HCT116 (cell line): ENCODE results near the gene HNRNPAB. TPM values are rescaled to one million over a fixed set of nuclear protein-coding genes. Genes with fewer than 3 reads are reported as not detected.

Experiments
- ATAC-seq: fragments of 200-7000 bp; cut with Tn5 transposase; 2 replicates; pipeline ENCODE4 v1.9.1; 2020; ENCODE audit warnings: mild to moderate bottlenecking, moderate library complexity
- BruUV-seq: library from RNA; stranded (reverse); fragments of 400-500 nt; replicated peaks from 2 replicates; lab custom pipeline; 2021; lab: Mats Ljungman, UMichigan
- CTCF ChIA-PET: fragments of 300-600 bp; sonication (Branson Sonifier 250); formaldehyde crosslinking; loops from one replicate; lab custom pipeline; 2021; ENCODE audit warnings: antibody characterized with exemption; lab: Charles Lee
- POLR2A ChIA-PET: fragments of 300-600, 350-600 bp; sonication (Branson Sonifier 250); formaldehyde crosslinking; loops from one replicate; lab custom pipeline; 2021; ENCODE audit warnings: antibody characterized with exemption; lab: Charles Lee
- RAD21 ChIA-PET, 2 experiments: fragments of 300-600 bp; sonication (Branson Sonifier 250); formaldehyde crosslinking; loops; one replicate each; lab custom pipeline; 2023; ENCODE audit warnings: low total read pairs in 2 of 2; ENCODE audit not compliant: uncharacterized antibody in 2 of 2, unreplicated experiment in 2 of 2, low non-redundant PET in 1 of 2; lab: Charles Lee
- DNase-seq: peaks from one replicate; pipeline ENCODE4 v3.0.0-alpha.2; 2010; ENCODE audit warnings: low read depth, low spot score
- H2AFZ ChIP-seq: fragments of 200-600 bp; shearing (Covaris generic), sonication (generic); 2 replicates; pipeline ENCODE4 v1.6.1; 2017; ENCODE audit warnings: low read depth, mixed run types, mixed read lengths, antibody characterized with exemption, low read length; ENCODE audit not compliant: poor library complexity, severe bottlenecking
- H3K27ac ChIP-seq: 2 replicates; pipeline ENCODE4 v1.5.1; 2012; ENCODE audit warnings: low read depth, low read length
- H3K27me3 ChIP-seq: fragments of 200-600 bp; sonication (generic); 2 replicates; pipeline ENCODE4 v1.6.1; 2016; ENCODE audit warnings: mixed run types, low read length, mixed read lengths; ENCODE audit not compliant: insufficient read depth
- H3K36me3 ChIP-seq, 2 experiments: fragments of 200-500 bp in 1 of 2; fragments of 200-600 bp in 1 of 2; sonication (Bioruptor generic) in 1 of 2; sonication (generic) in 1 of 2; 2 replicates each; pipeline versions ENCODE4 v1.5.1 to v1.6.1; 2014 to 2016; ENCODE audit warnings: low read length in 2 of 2, inconsistent platforms in 1 of 2, mixed read lengths in 1 of 2, mixed run types in 1 of 2; ENCODE audit not compliant: insufficient read depth in 2 of 2, control insufficient read depth in 1 of 2
- H3K4me1 ChIP-seq, 2 experiments: fragments of 200-600 bp in 1 of 2; sonication (generic) in 1 of 2; 2 replicates each; pipeline versions ENCODE4 v1.5.1 to v1.6.1; 2012 to 2017; ENCODE audit warnings: low read length in 2 of 2, inconsistent platforms in 1 of 2, mild to moderate bottlenecking in 1 of 2, mixed read lengths in 1 of 2, mixed run types in 1 of 2, moderate library complexity in 1 of 2; ENCODE audit not compliant: insufficient read depth in 2 of 2, control insufficient read depth in 1 of 2
- H3K4me2 ChIP-seq: fragments of 200-600 bp; sonication (generic); 2 replicates; pipeline ENCODE4 v1.6.1; 2017; ENCODE audit warnings: mixed run types, low read length, mixed read lengths
- H3K4me3 ChIP-seq, 2 experiments: fragments of 200-600 bp in 1 of 2; sonication (generic) in 1 of 2; replicated peaks in 1 of 2; 2 replicates each; pipeline ENCODE4 v1.5.1; 2011 to 2016; ENCODE audit warnings: low read length in 2 of 2, control low read depth in 1 of 2, low read depth in 1 of 2, mild to moderate bottlenecking in 1 of 2, mixed read lengths in 1 of 2, mixed run types in 1 of 2
- H3K79me2 ChIP-seq: fragments of 200-600 bp; sonication (generic); 2 replicates; pipeline ENCODE4 v1.6.1; 2017; ENCODE audit warnings: mild to moderate bottlenecking, mixed run types, low read length, moderate library complexity, mixed read lengths; ENCODE audit not compliant: insufficient read depth
- H3K9ac ChIP-seq: fragments of 200-600 bp; sonication (generic); 2 replicates; pipeline ENCODE4 v1.6.1; 2016; ENCODE audit warnings: low read length, mixed read lengths
- H3K9me2 ChIP-seq: fragments of 200-600 bp; sonication (generic), shearing (Covaris generic); 2 replicates; pipeline ENCODE4 v1.6.1; 2017; ENCODE audit warnings: mixed run types, mild to moderate bottlenecking, moderate library complexity; ENCODE audit not compliant: insufficient read depth
- H3K9me3 ChIP-seq, 2 experiments: fragments of 200-500 bp in 1 of 2; fragments of 200-600 bp in 1 of 2; sonication (Bioruptor generic) in 1 of 2; sonication (generic) in 1 of 2; 2 replicates each; pipeline ENCODE4 v1.6.1; 2014 to 2017; ENCODE audit warnings: low read length in 2 of 2, mixed read lengths in 2 of 2, inconsistent platforms in 1 of 2, low read depth in 1 of 2, mild to moderate bottlenecking in 1 of 2, mixed run types in 1 of 2, moderate library complexity in 1 of 2; ENCODE audit not compliant: control insufficient read depth in 1 of 2, insufficient read depth in 1 of 2
- H4K20me1 ChIP-seq: fragments of 200-600 bp; sonication (generic), shearing (Covaris generic); 2 replicates; pipeline ENCODE4 v1.6.1; 2017; ENCODE audit warnings: mixed run types, mild to moderate bottlenecking, moderate library complexity; ENCODE audit not compliant: insufficient read depth
- CBX3 ChIP-seq: IDR thresholded peaks from 2 replicates; pipeline ENCODE4 v1.6.1; 2012; ENCODE audit warnings: low read depth
- EGR1 ChIP-seq: IDR thresholded peaks from 2 replicates; pipeline ENCODE4 v1.6.1; 2012; ENCODE audit warnings: low read depth
- ELF1 ChIP-seq: IDR thresholded peaks from 2 replicates; pipeline ENCODE4 v1.6.1; 2012; ENCODE audit warnings: low read depth, borderline replicate concordance
- EZH2 ChIP-seq: fragments of 200-600 bp; sonication (generic); IDR thresholded peaks from 2 replicates; pipeline ENCODE4 v1.6.1; 2017; ENCODE audit warnings: antibody characterized with exemption, mixed run types
- EZH2phosphoT487 ChIP-seq: fragments of 200-600 bp; IDR thresholded peaks from 2 replicates; pipeline ENCODE4 v1.6.1; 2018; ENCODE audit warnings: antibody characterized with exemption, borderline replicate concordance
- POLR2A ChIP-seq: IDR thresholded peaks from 2 replicates; pipeline ENCODE4 v1.7.0; 2011; ENCODE audit warnings: borderline replicate concordance; ENCODE audit not compliant: insufficient read depth, insufficient read length; ENCODE audit errors: extremely low read depth
- RAD21 ChIP-seq: IDR thresholded peaks from 2 replicates; pipeline ENCODE4 v1.6.1; 2012; ENCODE audit warnings: low read depth, mild to moderate bottlenecking
- SIN3A ChIP-seq: IDR thresholded peaks from 2 replicates; pipeline ENCODE4 v1.6.1; 2012; ENCODE audit warnings: low read depth
- SP1 ChIP-seq: IDR thresholded peaks from 2 replicates; pipeline ENCODE4 v1.6.1; 2012; ENCODE audit warnings: low read depth
- YY1 ChIP-seq: IDR thresholded peaks from 2 replicates; pipeline ENCODE4 v1.6.1; 2011; ENCODE audit warnings: low read length, low read depth, moderate library complexity, mild to moderate bottlenecking; ENCODE audit not compliant: insufficient replicate concordance; ENCODE audit errors: extremely low read depth
- ZFX ChIP-seq: fragments of 450-650 bp; IDR thresholded peaks from 2 replicates; pipeline ENCODE4 v1.6.1; 2017
- intact Hi-C: fragments of 100-400 bp; cut with micrococcal nuclease; formaldehyde crosslinking; loops from 2 replicates; pipeline ENCODE4 v1.10.0; 2022
- total RNA-seq: library from RNA; stranded (reverse); gene quantifications from one replicate; pipeline ENCODE4 v1.2.1, GENCODE V29; 2021; ENCODE audit not compliant: unreplicated experiment
- TF ChIP-seq, protein P1 (sequence below), 3 experiments: fragments of 200-600 bp in 1 of 3; sonication (generic) in 1 of 3; IDR thresholded peaks in 2 of 3; conservative IDR thresholded peaks in 1 of 3; 2 replicates each; pipeline ENCODE4 v1.5.1; 2012 to 2017; ENCODE audit warnings: low read depth in 2 of 3, low read length in 2 of 3, antibody characterized with exemption in 1 of 3, borderline replicate concordance in 1 of 3, control low read depth in 1 of 3, mild to moderate bottlenecking in 1 of 3, mixed read lengths in 1 of 3, mixed run types in 1 of 3, moderate library complexity in 1 of 3; ENCODE audit not compliant: insufficient read depth in 1 of 3

The HNRNPAB gene
- total RNA-seq, 1 experiment from 2014 or later, result 273 TPM

DNA sequence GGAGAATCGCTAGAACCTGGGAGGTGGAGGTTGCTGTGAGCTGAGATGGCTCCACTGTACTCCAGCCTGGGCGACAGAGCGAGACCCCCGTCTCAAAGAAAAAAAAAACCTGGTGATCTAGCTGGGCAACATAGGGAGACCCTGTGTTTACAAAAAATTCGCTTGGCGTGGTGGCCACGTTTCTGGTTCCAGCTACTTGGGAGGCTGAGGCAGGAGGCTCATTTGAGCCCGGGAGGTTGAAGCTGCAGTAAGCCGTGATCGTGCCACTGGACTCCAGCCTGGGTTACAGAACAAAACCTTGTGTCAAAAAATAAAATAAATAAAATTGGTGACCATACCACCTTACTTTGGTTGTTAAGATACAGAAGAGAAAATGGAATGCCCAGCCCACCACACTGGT is 1.8 kb upstream of the HNRNPAB start:
- no peak overlapping the region for H2AFZ ChIP-seq
- ChIA-PET RAD21 (no interaction called here), POLR2A (no interaction called here), CTCF (no interaction called here)
- intact Hi-C loops, result no loop called here
- no peak for DNase-seq
- H3K4me3 ChIP-seq, result no peak overlapping the region
- H3K79me2 ChIP-seq, result peaks cover 38% of the 10 kb centered on the region
- no peak for ATAC-seq
- H3K9ac ChIP-seq, result 0 out of 2 replicates have a peak overlapping the region, but pooled peaks have one; percentile 20
- peaks cover 11 to 23% of the 10 kb centered on the region in 2 experiments for H3K36me3 ChIP-seq
- no TSS peak for BruUV-seq
- H3K27ac ChIP-seq, result no peak overlapping the region
- H4K20me1 ChIP-seq, result peaks cover 23% of the 10 kb centered on the region
- H3K27me3 ChIP-seq, result no peaks in the 10 kb centered on the region
- H3K4me2 ChIP-seq, result peak overlapping the region; percentile 60
- peaks cover 18 to 46% of the 10 kb centered on the region in 2 experiments for H3K4me1 ChIP-seq
- TF ChIP-seq, protein P1, sequence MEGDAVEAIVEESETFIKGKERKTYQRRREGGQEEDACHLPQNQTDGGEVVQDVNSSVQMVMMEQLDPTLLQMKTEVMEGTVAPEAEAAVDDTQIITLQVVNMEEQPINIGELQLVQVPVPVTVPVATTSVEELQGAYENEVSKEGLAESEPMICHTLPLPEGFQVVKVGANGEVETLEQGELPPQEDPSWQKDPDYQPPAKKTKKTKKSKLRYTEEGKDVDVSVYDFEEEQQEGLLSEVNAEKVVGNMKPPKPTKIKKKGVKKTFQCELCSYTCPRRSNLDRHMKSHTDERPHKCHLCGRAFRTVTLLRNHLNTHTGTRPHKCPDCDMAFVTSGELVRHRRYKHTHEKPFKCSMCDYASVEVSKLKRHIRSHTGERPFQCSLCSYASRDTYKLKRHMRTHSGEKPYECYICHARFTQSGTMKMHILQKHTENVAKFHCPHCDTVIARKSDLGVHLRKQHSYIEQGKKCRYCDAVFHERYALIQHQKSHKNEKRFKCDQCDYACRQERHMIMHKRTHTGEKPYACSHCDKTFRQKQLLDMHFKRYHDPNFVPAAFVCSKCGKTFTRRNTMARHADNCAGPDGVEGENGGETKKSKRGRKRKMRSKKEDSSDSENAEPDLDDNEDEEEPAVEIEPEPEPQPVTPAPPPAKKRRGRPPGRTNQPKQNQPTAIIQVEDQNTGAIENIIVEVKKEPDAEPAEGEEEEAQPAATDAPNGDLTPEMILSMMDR (IDR thresholded peaks at IDR 0.05 in 2 of 3, conservative IDR thresholded peaks at IDR 0.05 in 1 of 3; ENCODE audit: borderline replicate concordance in 1 of 3, insufficient read depth in 1 of 3, low read depth in 2 of 3, low read length in 2 of 3), result no peak
- TF ChIP-seq ELF1 (no peak), RAD21 (no peak), YY1 (no peak), CBX3 (no peak), SP1 (no peak), SIN3A (no peak), EZH2phosphoT487 (no peak), ZFX (no peak), EZH2 (no peak), EGR1 (no peak), POLR2A (no peak)
- H3K9me3 ChIP-seq, result no peaks in the 10 kb centered on the region
- H3K9me2 ChIP-seq, result no peaks in the 10 kb centered on the region
